ENCODE measurements around the gene ARHGEF28. TPM values are rescaled to one million over a fixed set of nuclear protein-coding genes. Genes with fewer than 3 reads are reported as not detected.

Gene ARHGEF28
- total RNA-seq, 1 experiment from 2014 or later = 0.57 TPM

GRCh38 chr5:73908395-73908794 lies 282.4 kb downstream of the ARHGEF28 start:
- Histone ChIP-seq H3K14ac (ENCODE audit: insufficient read depth, low read length) (no peak overlapping the region), H2BK12ac (ENCODE audit: insufficient read length, low read depth, low read length) (no peak overlapping the region), H4K91ac (ENCODE audit: insufficient read length, low read depth, low read length) (no peak overlapping the region), H3K23me2 (ENCODE audit: insufficient read length, low read depth, low read length, poor library complexity, severe bottlenecking) (no peaks in the 10 kb centered on the region), H2BK120ac (ENCODE audit: low read depth, low read length, poor library complexity, severe bottlenecking) (no peak overlapping the region), H2AFZ (ENCODE audit: low read length) (no peak overlapping the region), H2BK15ac (ENCODE audit: low read depth, low read length) (no peak overlapping the region), H3K23ac (ENCODE audit: insufficient read length, low read depth, low read length) (no peak overlapping the region), H3K56ac (ENCODE audit: insufficient read length, low read depth, low read length) (no peak overlapping the region), H2BK5ac (ENCODE audit: insufficient read length, low read length) (no peak overlapping the region), H3K18ac (ENCODE audit: insufficient read length, low read depth, low read length) (no peak overlapping the region), H3K4me1 (ENCODE audit: insufficient read depth, low read length) (no peaks in the 10 kb centered on the region), H2AK5ac (ENCODE audit: insufficient read length, low read length) (no peak overlapping the region), H3K79me2 (ENCODE audit: insufficient read depth, low read length) (no peaks in the 10 kb centered on the region), H4K8ac (replicated peaks; ENCODE audit: insufficient read length, low read depth, low read length) (no peak overlapping the region), H3T11ph (ENCODE audit: low read length) (no peak overlapping the region), H3K79me1 (ENCODE audit: insufficient read depth, low read depth, low read length, poor library complexity, severe bottlenecking) (no peaks in the 10 kb centered on the region), H3K9ac (ENCODE audit: extremely low read depth, insufficient read length, low read length) (no peak overlapping the region), H3K4ac (ENCODE audit: low read depth, low read length) (no peak overlapping the region), H3K9me3 (ENCODE audit: control insufficient read depth, low read depth, low read length) (no peaks in the 10 kb centered on the region), H4K5ac (ENCODE audit: insufficient read length, low read depth, low read length) (no peak overlapping the region), H2BK20ac (ENCODE audit: low read depth, low read length, poor library complexity, severe bottlenecking) (no peak overlapping the region), H3K27me3 (ENCODE audit: insufficient read depth, low read length) (no peaks in the 10 kb centered on the region), H3K27ac (ENCODE audit: insufficient read length, low read depth, low read length) (no peak overlapping the region), H4K20me1 (ENCODE audit: control insufficient read depth, insufficient read depth, insufficient read length) (no peaks in the 10 kb centered on the region), H3K4me2 (ENCODE audit: insufficient read depth, insufficient read length, low read length) (no peak overlapping the region)
- no peak overlapping the region for H3K4me3 Mint-ChIP-seq
- TF ChIP-seq CTCF (conservative IDR thresholded peaks at IDR 0.05) = no peak
- H3K9me3 Mint-ChIP-seq = peaks cover 3 to 10% of the 10 kb centered on the region in 2 experiments; a peak in 3 of 5 replicates
- WGBS (ENCODE audit: extremely low coverage, insufficient read length, low lambda C conversion rate) = no CpG with 5 or more reads among the region's 2 CpGs
- no peak overlapping the region for H3K27ac Mint-ChIP-seq
- DNase-seq = no peak
- no peaks in the 10 kb centered on the region for H3K4me1 Mint-ChIP-seq
- no peaks in the 10 kb centered on the region for H3K27me3 Mint-ChIP-seq (ENCODE audit: low read depth)
- H3K36me3 Mint-ChIP-seq (ENCODE audit: insufficient read depth in 1 of 3, low read depth in 3 of 3) = no peaks in the 10 kb centered on the region
